Lower leg skin (tissue), 3 donors: ENCODE results near the gene STAC3.

Experiments used
- POLR2A ChIP-seq, 2 donors: fragments of 450-650 bp; IDR thresholded peaks; one replicate each; pipeline ENCODE4 v1.6.1; 2016 to 2017; ENCODE audit warnings: antibody characterized with exemption in 2 of 2, mild to moderate bottlenecking in 1 of 2, moderate library complexity in 1 of 2
- TF ChIP-seq, protein P1 (sequence below), 3 donors: fragments of 450-650 bp; IDR thresholded peaks; one replicate each; pipeline ENCODE4 v1.5.1; 2016; ENCODE audit warnings: antibody characterized with exemption in 3 of 3, mild to moderate bottlenecking in 3 of 3, moderate library complexity in 2 of 3

GRCh38 chr12:57235017-57235727 lies 15.8 kb downstream of the STAC3 start:
- TF ChIP-seq, protein P1, sequence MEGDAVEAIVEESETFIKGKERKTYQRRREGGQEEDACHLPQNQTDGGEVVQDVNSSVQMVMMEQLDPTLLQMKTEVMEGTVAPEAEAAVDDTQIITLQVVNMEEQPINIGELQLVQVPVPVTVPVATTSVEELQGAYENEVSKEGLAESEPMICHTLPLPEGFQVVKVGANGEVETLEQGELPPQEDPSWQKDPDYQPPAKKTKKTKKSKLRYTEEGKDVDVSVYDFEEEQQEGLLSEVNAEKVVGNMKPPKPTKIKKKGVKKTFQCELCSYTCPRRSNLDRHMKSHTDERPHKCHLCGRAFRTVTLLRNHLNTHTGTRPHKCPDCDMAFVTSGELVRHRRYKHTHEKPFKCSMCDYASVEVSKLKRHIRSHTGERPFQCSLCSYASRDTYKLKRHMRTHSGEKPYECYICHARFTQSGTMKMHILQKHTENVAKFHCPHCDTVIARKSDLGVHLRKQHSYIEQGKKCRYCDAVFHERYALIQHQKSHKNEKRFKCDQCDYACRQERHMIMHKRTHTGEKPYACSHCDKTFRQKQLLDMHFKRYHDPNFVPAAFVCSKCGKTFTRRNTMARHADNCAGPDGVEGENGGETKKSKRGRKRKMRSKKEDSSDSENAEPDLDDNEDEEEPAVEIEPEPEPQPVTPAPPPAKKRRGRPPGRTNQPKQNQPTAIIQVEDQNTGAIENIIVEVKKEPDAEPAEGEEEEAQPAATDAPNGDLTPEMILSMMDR (IDR thresholded peaks at IDR 0.05) = no peak
- TF ChIP-seq POLR2A (IDR thresholded peaks at IDR 0.05) = no peak
